Breast epithelium (tissue), 3 donors: ENCODE results near the gene FANCC.

Experiments
- POLR2AphosphoS5 ChIP-seq, 3 donors: sonication (generic); formaldehyde crosslinking; IDR thresholded peaks; one replicate each; pipeline ENCODE4 v1.6.1; 2017; ENCODE audit warnings: antibody characterized with exemption in 3 of 3
- TF ChIP-seq, protein P1 (sequence below), 3 donors: fragments of 450-650 bp; IDR thresholded peaks; one replicate each; pipeline ENCODE4 v1.5.1; 2016 to 2017; ENCODE audit warnings: antibody characterized with exemption in 3 of 3, mild to moderate bottlenecking in 3 of 3, moderate library complexity in 3 of 3

DNA sequence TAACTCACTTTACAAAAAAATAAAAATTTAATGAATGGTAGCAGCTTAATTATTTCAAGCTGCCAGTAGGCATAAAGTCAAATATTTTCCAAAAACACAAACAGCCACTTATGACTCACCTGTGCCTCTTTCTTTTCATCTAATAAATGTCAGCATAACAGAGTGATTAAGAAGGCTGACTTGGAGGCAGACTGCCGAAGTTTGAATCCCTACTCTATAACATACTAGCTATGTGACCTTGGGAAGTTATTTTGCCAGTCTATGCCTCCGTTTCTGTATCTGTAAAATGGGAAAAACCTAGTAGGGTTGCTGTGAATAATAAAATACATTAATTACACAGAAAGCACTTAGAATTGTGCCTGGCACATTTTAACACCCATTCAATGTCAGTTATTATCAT is 33.8 kb downstream of the FANCC start:
- TF ChIP-seq, protein P1, sequence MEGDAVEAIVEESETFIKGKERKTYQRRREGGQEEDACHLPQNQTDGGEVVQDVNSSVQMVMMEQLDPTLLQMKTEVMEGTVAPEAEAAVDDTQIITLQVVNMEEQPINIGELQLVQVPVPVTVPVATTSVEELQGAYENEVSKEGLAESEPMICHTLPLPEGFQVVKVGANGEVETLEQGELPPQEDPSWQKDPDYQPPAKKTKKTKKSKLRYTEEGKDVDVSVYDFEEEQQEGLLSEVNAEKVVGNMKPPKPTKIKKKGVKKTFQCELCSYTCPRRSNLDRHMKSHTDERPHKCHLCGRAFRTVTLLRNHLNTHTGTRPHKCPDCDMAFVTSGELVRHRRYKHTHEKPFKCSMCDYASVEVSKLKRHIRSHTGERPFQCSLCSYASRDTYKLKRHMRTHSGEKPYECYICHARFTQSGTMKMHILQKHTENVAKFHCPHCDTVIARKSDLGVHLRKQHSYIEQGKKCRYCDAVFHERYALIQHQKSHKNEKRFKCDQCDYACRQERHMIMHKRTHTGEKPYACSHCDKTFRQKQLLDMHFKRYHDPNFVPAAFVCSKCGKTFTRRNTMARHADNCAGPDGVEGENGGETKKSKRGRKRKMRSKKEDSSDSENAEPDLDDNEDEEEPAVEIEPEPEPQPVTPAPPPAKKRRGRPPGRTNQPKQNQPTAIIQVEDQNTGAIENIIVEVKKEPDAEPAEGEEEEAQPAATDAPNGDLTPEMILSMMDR (IDR thresholded peaks at IDR 0.05): no peak
- no peak for TF ChIP-seq POLR2AphosphoS5 (IDR thresholded peaks at IDR 0.05)
